Activated CD4-positive, alpha-beta T cell treated with anti-CD3 and anti-CD28 coated beads, Interleukin-2, amount 10 ng/mL, durations not matched to agents 7 days and 5 days (primary cell): ENCODE measurements around the gene MAJIN. TPM values are rescaled to one million over a fixed set of nuclear protein-coding genes. Genes with fewer than 3 reads are reported as not detected.

Source experiments
- CTCF ChIA-PET: fragments of 350-600 bp; sonication (Branson Sonifier 250); formaldehyde crosslinking; loops from one replicate; lab custom pipeline; 2021; ENCODE audit warnings: antibody characterized with exemption; lab: Charles Lee
- POLR2A ChIA-PET: fragments of 350-600 bp; sonication (Branson Sonifier 250); formaldehyde crosslinking; loops from one replicate; lab custom pipeline; 2021; ENCODE audit warnings: antibody characterized with exemption; lab: Charles Lee
- DNase-seq: peaks from one replicate; pipeline ENCODE4 v3.0.0-alpha.2; 2020
- H3K27ac Mint-ChIP-seq: one replicate; pipeline ENCODE4 v1.8.0; 2021; ENCODE audit warnings: mild to moderate bottlenecking, moderate library complexity, mixed read lengths
- H3K27me3 Mint-ChIP-seq: one replicate; pipeline ENCODE4 v1.8.0; 2021; ENCODE audit warnings: mixed read lengths
- H3K36me3 Mint-ChIP-seq: one replicate; pipeline ENCODE4 v1.8.0; 2021; ENCODE audit warnings: low read depth, mixed read lengths
- H3K4me1 Mint-ChIP-seq: one replicate; pipeline ENCODE4 v1.8.0; 2021; ENCODE audit warnings: mixed read lengths
- H3K4me3 Mint-ChIP-seq: one replicate; pipeline ENCODE4 v1.8.0; 2021; ENCODE audit warnings: mild to moderate bottlenecking, moderate library complexity, mixed read lengths
- H3K9me3 Mint-ChIP-seq: one replicate; pipeline ENCODE4 v1.8.0; 2021; ENCODE audit warnings: mixed read lengths
- total RNA-seq, 2 experiments: library from RNA; stranded (reverse); gene quantifications; one replicate each; pipeline ENCODE4 v1.2.3, GENCODE V29; 2021

MAJIN gene
- total RNA-seq, 2 experiments from 2014 or later, result 0.20 to 0.54 TPM

- Mint-ChIP-seq H3K27me3 (no peaks in the 10 kb centered on the region), H3K36me3 (peaks cover 6% of the 10 kb centered on the region), H3K4me3 (peak overlapping the region; percentile 85), H3K9me3 (no peaks in the 10 kb centered on the region), H3K4me1 (peaks cover 25% of the 10 kb centered on the region), H3K27ac (peak overlapping the region; percentile 97)
- ChIA-PET CTCF (interaction anchor here (1.0 to 1.5 kb wide), 4 partner anchors 16 to 98 kb away, joined by 3 to 6 read pairs (median 3); partner anchors contain the start of gene ARL2), POLR2A (interaction anchor here (0.6 kb wide), 1 partner anchor 57 kb away, joined by 3 read pairs; no protein-coding TSS in a partner anchor)
- peak; percentile 75 for DNase-seq
These were observed 55.7 kb downstream of the MAJIN start for GRCh38 chr11:64916040-64916774.

- POLR2A ChIA-PET, result no interaction called here
- peak overlapping the region; percentile 85 for H3K4me3 Mint-ChIP-seq
These were observed 56.5 kb downstream of the MAJIN start for GRCh38 chr11:64915376-64915887.

DNA sequence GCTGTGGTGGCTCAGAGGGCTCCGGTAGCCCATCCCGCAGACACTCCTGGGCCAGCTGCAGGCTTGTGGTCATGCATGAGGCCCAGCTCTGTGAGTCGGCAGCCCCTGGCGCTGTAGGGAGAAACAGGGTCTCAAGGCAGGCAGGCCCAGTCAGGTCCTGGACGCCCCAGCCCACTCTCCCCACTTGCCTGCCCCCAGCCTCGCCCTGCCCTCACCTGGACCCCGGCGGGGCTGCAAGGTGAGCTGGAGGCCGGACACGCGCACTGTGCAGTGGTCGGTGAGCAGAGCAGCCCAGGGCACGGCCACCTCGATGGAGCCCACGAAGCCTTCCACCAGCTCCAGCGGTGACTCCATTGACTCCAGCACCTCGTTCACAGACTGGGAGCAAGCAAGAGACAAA lies 57.8 kb downstream of the MAJIN start:
- H3K9me3 Mint-ChIP-seq, result no peaks in the 10 kb centered on the region
- H3K27me3 Mint-ChIP-seq, result no peaks in the 10 kb centered on the region
- ChIA-PET POLR2A (no interaction called here), CTCF (no interaction called here)
- H3K27ac Mint-ChIP-seq, result no peak overlapping the region
- no peak overlapping the region for H3K4me3 Mint-ChIP-seq
- H3K36me3 Mint-ChIP-seq, result peaks cover 7% of the 10 kb centered on the region
- no peak for DNase-seq
- H3K4me1 Mint-ChIP-seq, result peaks cover 25% of the 10 kb centered on the region

More at GRCh38 chr11:64915376-64915887, 56.5 kb downstream of the MAJIN start:
- DNase-seq, result no peak
- H3K36me3 Mint-ChIP-seq, result peaks cover 7% of the 10 kb centered on the region
- peak overlapping the region; percentile 97 for H3K27ac Mint-ChIP-seq
- no peaks in the 10 kb centered on the region for H3K9me3 Mint-ChIP-seq
- CTCF ChIA-PET, result interaction anchor here (0.6 to 1.4 kb wide), 6 partner anchors 15 to 423 kb away, joined by 3 to 6 read pairs (median 4); partner anchors contain the start of gene SF1
- no peaks in the 10 kb centered on the region for H3K27me3 Mint-ChIP-seq
- peaks cover 25% of the 10 kb centered on the region for H3K4me1 Mint-ChIP-seq

DNA sequence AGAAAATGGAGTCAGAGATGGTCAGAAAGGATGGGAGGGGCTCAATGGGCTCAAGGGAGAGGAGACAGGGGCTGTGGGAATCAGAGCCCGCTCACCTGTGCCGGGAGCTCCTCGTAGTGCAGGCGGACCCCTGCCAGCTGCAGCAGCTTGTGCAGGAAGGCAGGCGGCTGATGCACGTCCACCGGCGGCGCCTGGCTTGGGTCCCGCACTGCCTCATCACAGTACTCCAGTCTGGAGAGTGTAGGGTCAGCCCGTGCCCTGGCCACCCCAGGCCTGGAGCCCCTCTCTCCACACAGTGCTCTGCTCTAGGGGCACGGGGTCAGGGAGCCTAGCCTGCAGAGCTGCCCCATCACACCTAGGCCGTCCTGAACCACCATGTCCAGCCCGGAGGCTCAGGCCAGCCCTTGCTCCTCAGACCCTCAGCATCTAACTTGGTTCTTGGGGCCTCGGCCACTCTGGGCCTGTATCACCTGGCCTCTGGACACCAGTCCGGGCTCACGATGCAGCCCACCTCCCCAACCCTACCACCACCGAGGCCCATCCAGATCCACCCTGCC lies 58.7 kb downstream of the MAJIN start:
- Mint-ChIP-seq H3K4me3 (no peak overlapping the region), H3K4me1 (peaks cover 23% of the 10 kb centered on the region), H3K27me3 (no peaks in the 10 kb centered on the region), H3K9me3 (no peaks in the 10 kb centered on the region), H3K27ac (no peak overlapping the region), H3K36me3 (peaks cover 7% of the 10 kb centered on the region)
- ChIA-PET POLR2A (no interaction called here), CTCF (interaction anchor here (1.3 kb wide), 1 partner anchor 16 kb away, joined by 4 read pairs; no protein-coding TSS in a partner anchor)
- DNase-seq, result no peak

GRCh38 chr11:64911689-64912088 lies 60.2 kb downstream of the MAJIN start:
- Mint-ChIP-seq H3K36me3 (peaks cover 12% of the 10 kb centered on the region), H3K9me3 (no peaks in the 10 kb centered on the region), H3K4me1 (peaks cover 13% of the 10 kb centered on the region), H3K4me3 (no peak overlapping the region), H3K27ac (peak overlapping the region; percentile 58), H3K27me3 (no peaks in the 10 kb centered on the region)
- DNase-seq, result no peak
- CTCF ChIA-PET, result interaction anchor here (0.6 to 1.9 kb wide), 6 partner anchors 11 to 206 kb away, joined by 3 to 6 read pairs (median 4); partner anchors contain the start of gene ZNHIT2
- POLR2A ChIA-PET, result no interaction called here

DNA sequence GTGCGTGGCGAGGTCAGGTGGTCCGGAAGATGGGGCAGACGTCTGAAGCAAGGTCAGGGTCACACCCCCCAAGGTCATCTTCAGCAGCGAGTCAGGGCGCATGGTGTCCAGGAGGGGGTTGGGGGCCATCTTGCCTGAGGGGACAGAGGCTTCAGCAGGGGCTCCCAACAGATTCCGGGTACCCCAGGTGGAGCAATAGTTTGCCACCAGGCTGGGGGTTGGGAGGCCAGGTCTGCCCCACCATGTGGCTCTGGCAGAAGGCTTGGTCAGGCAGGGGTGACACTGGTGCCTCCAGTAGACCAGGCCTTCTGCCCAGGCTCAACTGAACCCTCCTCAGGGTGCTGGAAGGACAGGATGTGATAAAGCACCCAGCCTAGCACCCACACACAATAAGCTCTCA lies 60.8 kb downstream of the MAJIN start:
- Mint-ChIP-seq H3K4me3 (no peak overlapping the region), H3K27me3 (no peaks in the 10 kb centered on the region), H3K27ac (no peak overlapping the region), H3K4me1 (peaks cover 10% of the 10 kb centered on the region), H3K36me3 (peaks cover 12% of the 10 kb centered on the region), H3K9me3 (no peaks in the 10 kb centered on the region)
- ChIA-PET CTCF (interaction anchor here (1.2 to 1.9 kb wide), 4 partner anchors 17 to 206 kb away, joined by 3 to 6 read pairs (median 4); partner anchors contain the start of gene ZNHIT2), POLR2A (no interaction called here)
- DNase-seq, result no peak

- peak overlapping the region; percentile 6 for H3K27ac Mint-ChIP-seq
- peaks cover 6% of the 10 kb centered on the region for H3K4me1 Mint-ChIP-seq
- no peak overlapping the region for H3K4me3 Mint-ChIP-seq
- CTCF ChIA-PET, result interaction anchor here (0.6 kb wide), 1 partner anchor 54 kb away, joined by 3 read pairs; no protein-coding TSS in a partner anchor
- H3K27me3 Mint-ChIP-seq, result no peaks in the 10 kb centered on the region
- no peak for DNase-seq
- H3K9me3 Mint-ChIP-seq, result no peaks in the 10 kb centered on the region
- H3K36me3 Mint-ChIP-seq, result peaks cover 14% of the 10 kb centered on the region
- POLR2A ChIA-PET, result no interaction called here
These were observed 61.3 kb downstream of the MAJIN start for GRCh38 chr11:64910451-64911093.

GRCh38 chr11:64909653-64910343 lies 62.1 kb downstream of the MAJIN start:
- CTCF ChIA-PET, result interaction anchor here (0.6 to 1.1 kb wide), 2 partner anchors 28 to 54 kb away, joined by 3 read pairs; no protein-coding TSS in a partner anchor

GRCh38 chr11:64908766-64909165 lies 63.1 kb downstream of the MAJIN start:
- Mint-ChIP-seq H3K4me3 (no peak overlapping the region), H3K9me3 (no peaks in the 10 kb centered on the region), H3K27me3 (no peaks in the 10 kb centered on the region), H3K4me1 (no peaks in the 10 kb centered on the region), H3K27ac (no peak overlapping the region), H3K36me3 (peaks cover 19% of the 10 kb centered on the region)
- POLR2A ChIA-PET, result no interaction called here
- CTCF ChIA-PET, result interaction anchor here (1.0 kb wide), 1 partner anchor 63 kb away, joined by 3 read pairs; no protein-coding TSS in a partner anchor
- DNase-seq, result no peak

More at GRCh38 chr11:64909653-64910343, 62.1 kb downstream of the MAJIN start:
- H3K36me3 Mint-ChIP-seq, result peaks cover 19% of the 10 kb centered on the region
- POLR2A ChIA-PET, result no interaction called here
- H3K4me3 Mint-ChIP-seq, result no peak overlapping the region
- H3K27me3 Mint-ChIP-seq, result no peaks in the 10 kb centered on the region
- no peak for DNase-seq
- no peak overlapping the region for H3K27ac Mint-ChIP-seq
- no peaks in the 10 kb centered on the region for H3K9me3 Mint-ChIP-seq
- peaks cover 2% of the 10 kb centered on the region for H3K4me1 Mint-ChIP-seq

- no peak overlapping the region for H3K27ac Mint-ChIP-seq
These were observed 65.6 kb downstream of the MAJIN start for GRCh38 chr11:64906314-64906635.

DNA sequence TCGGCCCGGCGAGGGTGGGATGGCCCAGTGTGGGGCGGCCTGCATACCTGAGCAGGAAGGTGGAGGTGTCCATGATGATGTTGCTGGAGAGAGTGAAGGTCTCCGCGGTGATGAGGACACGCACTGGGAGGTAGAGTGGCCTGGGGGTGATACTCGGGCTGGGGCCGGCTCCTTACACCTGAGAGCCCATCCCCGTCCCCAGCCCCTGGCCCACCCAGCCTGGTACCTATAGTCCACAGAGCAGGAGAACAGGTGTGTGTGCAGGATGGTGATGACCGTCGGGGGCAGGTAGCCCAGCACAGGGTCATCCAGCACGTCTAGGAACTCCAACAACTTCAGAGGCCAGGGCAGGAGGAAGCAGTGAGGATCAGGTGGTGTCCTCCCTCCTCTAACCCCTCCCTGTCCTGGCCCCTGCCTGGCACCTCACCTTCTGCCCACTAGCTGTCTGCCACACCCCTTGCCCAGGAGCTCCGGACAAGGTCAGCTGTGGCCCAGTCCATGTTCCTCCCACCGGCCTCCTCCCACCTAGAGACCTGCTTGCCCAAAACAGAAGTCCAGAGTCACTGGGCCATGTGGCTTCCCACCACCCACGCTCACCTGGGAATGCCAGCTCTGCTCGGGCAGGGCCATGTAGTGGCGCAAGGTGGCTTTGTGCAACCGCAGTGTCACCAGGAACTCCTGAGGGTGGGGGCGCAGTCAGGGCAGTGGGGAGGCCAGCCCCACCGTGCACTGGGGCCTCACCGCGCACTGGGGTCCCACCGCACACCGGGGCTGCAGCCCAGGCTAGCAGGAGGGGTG lies 66.2 kb downstream of the MAJIN start:
- no peak overlapping the region for H3K27ac Mint-ChIP-seq
- CTCF ChIA-PET, result interaction anchor here (1.7 to 1.8 kb wide), 2 partner anchors 18 to 22 kb away, joined by 3 to 4 read pairs; no protein-coding TSS in a partner anchor

More at GRCh38 chr11:64906314-64906635, 65.6 kb downstream of the MAJIN start:
- Mint-ChIP-seq H3K27me3 (no peaks in the 10 kb centered on the region), H3K4me1 (peaks cover 6% of the 10 kb centered on the region), H3K36me3 (peaks cover 20% of the 10 kb centered on the region), H3K4me3 (no peak overlapping the region), H3K9me3 (no peaks in the 10 kb centered on the region)
- no peak for DNase-seq
- POLR2A ChIA-PET, result no interaction called here
- CTCF ChIA-PET, result interaction anchor here (1.7 to 1.8 kb wide), 2 partner anchors 18 to 21 kb away, joined by 3 to 4 read pairs; no protein-coding TSS in a partner anchor

More for the DNA sequence above, 66.2 kb downstream of the MAJIN start:
- DNase-seq, result no peak
- Mint-ChIP-seq H3K4me1 (peaks cover 6% of the 10 kb centered on the region), H3K36me3 (peaks cover 21% of the 10 kb centered on the region), H3K9me3 (no peaks in the 10 kb centered on the region), H3K27me3 (no peaks in the 10 kb centered on the region), H3K4me3 (no peak overlapping the region)
- POLR2A ChIA-PET, result no interaction called here
